Mesenchymal stem cell (in vitro differentiated cells and primary cell): Measurements from ENCODE around the gene SHH.

Source experiments
- DNase-seq: peaks from one replicate; pipeline ENCODE4 v3.0.0-alpha.2; 2013
- H2AFZ ChIP-seq: one replicate; pipeline ENCODE4 v1.6.1; 2013; ENCODE audit warnings: low read depth, mild to moderate bottlenecking, control low read depth, inconsistent platforms, low read length, moderate library complexity
- H2AK5ac ChIP-seq: 2 replicates; pipeline ENCODE4 v1.6.1; 2013; ENCODE audit warnings: low read length, moderate library complexity, mild to moderate bottlenecking, inconsistent platforms; ENCODE audit not compliant: severe bottlenecking
- H2BK120ac ChIP-seq: one replicate; pipeline ENCODE4 v1.6.1; 2013; ENCODE audit warnings: low read depth, mild to moderate bottlenecking, inconsistent platforms, low read length, moderate library complexity
- H2BK12ac ChIP-seq, 2 experiments: one replicate each; pipeline ENCODE4 v1.6.1; 2013; ENCODE audit warnings: inconsistent platforms in 2 of 2, low read length in 2 of 2, mild to moderate bottlenecking in 2 of 2, moderate library complexity in 2 of 2, control low read depth in 1 of 2
- H2BK15ac ChIP-seq: one replicate; pipeline ENCODE4 v1.6.1; 2013; ENCODE audit warnings: mild to moderate bottlenecking, low read depth, inconsistent platforms; ENCODE audit not compliant: poor library complexity, severe bottlenecking
- H2BK5ac ChIP-seq: 2 replicates; pipeline ENCODE4 v1.6.1; 2013; ENCODE audit warnings: low read depth, mild to moderate bottlenecking, low read length, control low read depth, inconsistent platforms; ENCODE audit not compliant: poor library complexity, severe bottlenecking
- H3K14ac ChIP-seq, 2 experiments: one replicate each; pipeline ENCODE4 v1.6.1; 2013; ENCODE audit warnings: inconsistent platforms in 2 of 2, low read length in 2 of 2, control low read depth in 1 of 2, mild to moderate bottlenecking in 1 of 2, moderate library complexity in 1 of 2
- H3K18ac ChIP-seq, 2 experiments: one replicate each; pipeline ENCODE4 v1.6.1; 2013; ENCODE audit warnings: inconsistent platforms in 2 of 2, low read length in 2 of 2, control low read depth in 1 of 2, low read depth in 1 of 2, mild to moderate bottlenecking in 1 of 2
- H3K23ac ChIP-seq, 2 experiments: one replicate each; pipeline ENCODE4 v1.6.1; 2013; ENCODE audit warnings: inconsistent platforms in 2 of 2, low read length in 2 of 2, mild to moderate bottlenecking in 2 of 2, moderate library complexity in 2 of 2, control low read depth in 1 of 2
- H3K27ac ChIP-seq: 2 replicates; pipeline ENCODE4 v1.5.1; 2013; ENCODE audit warnings: mild to moderate bottlenecking, moderate library complexity, low read length, control low read depth, inconsistent platforms; ENCODE audit not compliant: poor library complexity, severe bottlenecking
- H3K27me3 ChIP-seq, 2 experiments: 2 replicates each; pipeline versions ENCODE4 v1.6.1 to v1.7.0; 2013; ENCODE audit warnings: low read length in 2 of 2, mild to moderate bottlenecking in 2 of 2, moderate library complexity in 2 of 2, control low read depth in 1 of 2, inconsistent platforms in 1 of 2; ENCODE audit not compliant: control insufficient read depth in 1 of 2, insufficient read depth in 1 of 2
- H3K36me3 ChIP-seq, 2 experiments: 2 replicates each; pipeline versions ENCODE4 v1.6.1 to v1.7.0; 2013; ENCODE audit warnings: low read length in 2 of 2, control low read depth in 1 of 2, inconsistent platforms in 1 of 2, low read depth in 1 of 2, mild to moderate bottlenecking in 1 of 2; ENCODE audit not compliant: insufficient read depth in 2 of 2, control insufficient read depth in 1 of 2
- H3K4ac ChIP-seq, 2 experiments: one replicate each; pipeline ENCODE4 v1.6.1; 2013; ENCODE audit warnings: inconsistent platforms in 2 of 2, low read length in 2 of 2, mild to moderate bottlenecking in 2 of 2, moderate library complexity in 2 of 2, control low read depth in 1 of 2, low read depth in 1 of 2
- H3K4me1 ChIP-seq: 2 replicates; pipeline ENCODE4 v1.6.1; 2013; ENCODE audit warnings: low read depth, low read length, control low read depth; ENCODE audit not compliant: control insufficient read depth, insufficient read depth
- H3K4me2 ChIP-seq: 2 replicates; pipeline ENCODE4 v1.6.1; 2013; ENCODE audit warnings: low read length, mild to moderate bottlenecking, inconsistent platforms; ENCODE audit not compliant: poor library complexity, severe bottlenecking
- H3K4me3 ChIP-seq, 2 experiments: 2 replicates each; pipeline versions ENCODE4 v1.5.1 to v1.7.0; 2013; ENCODE audit warnings: low read length in 2 of 2, mild to moderate bottlenecking in 2 of 2, control low read depth in 1 of 2, low read depth in 1 of 2; ENCODE audit not compliant: insufficient read depth in 1 of 2
- H3K79me1 ChIP-seq: replicated peaks from 2 replicates; pipeline ENCODE4 v1.6.1; 2013; ENCODE audit warnings: mild to moderate bottlenecking, control low read depth, low read length, inconsistent platforms; ENCODE audit not compliant: poor library complexity, severe bottlenecking
- H3K9ac ChIP-seq: 2 replicates; pipeline ENCODE4 v1.7.0; 2013; ENCODE audit warnings: mild to moderate bottlenecking, low read length, moderate library complexity
- H3K9me3 ChIP-seq: 2 replicates; pipeline ENCODE4 v1.7.0; 2013; ENCODE audit warnings: mild to moderate bottlenecking, low read length; ENCODE audit not compliant: control insufficient read depth
- H4K8ac ChIP-seq: one replicate; pipeline ENCODE4 v1.6.1; 2013; ENCODE audit warnings: inconsistent platforms, mild to moderate bottlenecking, low read length, moderate library complexity
- H4K91ac ChIP-seq: one replicate; pipeline ENCODE4 v1.6.1; 2013; ENCODE audit warnings: mild to moderate bottlenecking, low read length, inconsistent platforms
- WGBS: methylation state at CpG from one replicate; pipeline ENCODE4 v1.1.7; 2013; ENCODE audit warnings: mixed read lengths; 5-methylcytosine and 5-hydroxymethylcytosine counted together

The SHH gene

DNA sequence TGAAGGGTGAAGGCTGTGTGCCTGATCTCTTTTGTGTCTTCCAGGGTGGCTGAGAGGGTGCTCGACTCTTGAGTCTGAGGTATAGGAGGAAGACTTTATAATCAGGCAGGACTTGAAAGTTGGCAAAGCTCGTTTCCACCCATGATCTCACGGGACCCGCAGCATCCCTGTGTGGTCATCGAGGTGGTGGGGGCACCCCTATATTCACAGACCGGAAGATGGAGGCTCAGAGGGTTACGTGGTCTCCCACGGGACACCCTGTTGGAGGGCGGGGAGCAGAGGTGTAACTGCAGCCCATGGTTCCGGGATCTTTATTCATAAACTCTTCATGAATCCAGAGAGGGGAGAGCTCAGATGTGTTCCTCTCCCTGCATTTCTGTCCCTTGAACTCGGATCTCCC, 9.6 kb upstream of the SHH start:
- no peaks in the 10 kb centered on the region for H3K9me3 ChIP-seq
- H3K27ac ChIP-seq = no peak overlapping the region
- H3K4me1 ChIP-seq = no peaks in the 10 kb centered on the region
- H3K9ac ChIP-seq = no peak overlapping the region
- H2AFZ ChIP-seq = no peak overlapping the region
- no peak overlapping the region for H3K4ac ChIP-seq
- H3K18ac ChIP-seq = no peak overlapping the region
- H3K4me2 ChIP-seq = no peak overlapping the region
- H2BK5ac ChIP-seq = no peak overlapping the region
- no peak overlapping the region for H3K4me3 ChIP-seq
- H2BK12ac ChIP-seq = no peak overlapping the region
- H3K23ac ChIP-seq = no peak overlapping the region
- no peak overlapping the region for H2BK15ac ChIP-seq
- no peak overlapping the region for H2BK120ac ChIP-seq
- no peak overlapping the region for H3K14ac ChIP-seq
- no peak for DNase-seq
- H2AK5ac ChIP-seq = no peak overlapping the region
- H4K8ac ChIP-seq = no peak overlapping the region
- H4K91ac ChIP-seq = no peak overlapping the region
- no peaks in the 10 kb centered on the region for H3K36me3 ChIP-seq
- peaks cover 12 to 25% of the 10 kb centered on the region in 2 experiments for H3K27me3 ChIP-seq
- 85% methylated on average over 11 of the region's 11 CpGs for WGBS
- no peaks in the 10 kb centered on the region for H3K79me1 ChIP-seq

GRCh38 chr7:155820788-155821187, 8.5 kb upstream of the SHH start:
- no peak overlapping the region for H3K14ac ChIP-seq
- no peaks in the 10 kb centered on the region for H3K9me3 ChIP-seq
- no peak overlapping the region for H4K8ac ChIP-seq
- H2BK120ac ChIP-seq = no peak overlapping the region
- no peak for DNase-seq
- no peak overlapping the region for H3K23ac ChIP-seq
- no peak overlapping the region for H3K18ac ChIP-seq
- H2BK12ac ChIP-seq = no peak overlapping the region
- no peaks in the 10 kb centered on the region for H3K4me1 ChIP-seq
- H3K79me1 ChIP-seq = no peaks in the 10 kb centered on the region
- no peak overlapping the region for H4K91ac ChIP-seq
- WGBS = 86% methylated on average over 13 of the region's 13 CpGs
- no peak overlapping the region for H2AK5ac ChIP-seq
- no peak overlapping the region for H3K4me3 ChIP-seq
- peaks cover 12 to 30% of the 10 kb centered on the region in 2 experiments for H3K27me3 ChIP-seq
- H2BK5ac ChIP-seq = no peak overlapping the region
- H3K27ac ChIP-seq = no peak overlapping the region
- H2BK15ac ChIP-seq = no peak overlapping the region
- H3K4ac ChIP-seq = no peak overlapping the region
- no peak overlapping the region for H2AFZ ChIP-seq
- H3K4me2 ChIP-seq = no peak overlapping the region
- H3K9ac ChIP-seq = no peak overlapping the region
- H3K36me3 ChIP-seq = no peaks in the 10 kb centered on the region

GRCh38 chr7:155820246-155820645, 8.0 kb upstream of the SHH start:
- no peak overlapping the region for H2BK15ac ChIP-seq
- H2AK5ac ChIP-seq = no peak overlapping the region
- peaks cover 12 to 31% of the 10 kb centered on the region in 2 experiments for H3K27me3 ChIP-seq
- no peaks in the 10 kb centered on the region for H3K36me3 ChIP-seq
- H4K91ac ChIP-seq = no peak overlapping the region
- no peak overlapping the region for H3K23ac ChIP-seq
- H3K4me2 ChIP-seq = no peak overlapping the region
- no peak overlapping the region for H3K14ac ChIP-seq
- no peak overlapping the region for H3K4me3 ChIP-seq
- WGBS = 82% methylated on average over 18 of the region's 18 CpGs
- peaks cover 1% of the 10 kb centered on the region for H3K4me1 ChIP-seq
- no peak overlapping the region for H2AFZ ChIP-seq
- no peak overlapping the region for H3K18ac ChIP-seq
- H3K4ac ChIP-seq = no peak overlapping the region
- DNase-seq = no peak
- no peak overlapping the region for H4K8ac ChIP-seq
- no peaks in the 10 kb centered on the region for H3K79me1 ChIP-seq
- H3K9me3 ChIP-seq = no peaks in the 10 kb centered on the region
- H3K9ac ChIP-seq = no peak overlapping the region
- H2BK5ac ChIP-seq = no peak overlapping the region
- H2BK12ac ChIP-seq = no peak overlapping the region
- H2BK120ac ChIP-seq = no peak overlapping the region
- no peak overlapping the region for H3K27ac ChIP-seq

DNA sequence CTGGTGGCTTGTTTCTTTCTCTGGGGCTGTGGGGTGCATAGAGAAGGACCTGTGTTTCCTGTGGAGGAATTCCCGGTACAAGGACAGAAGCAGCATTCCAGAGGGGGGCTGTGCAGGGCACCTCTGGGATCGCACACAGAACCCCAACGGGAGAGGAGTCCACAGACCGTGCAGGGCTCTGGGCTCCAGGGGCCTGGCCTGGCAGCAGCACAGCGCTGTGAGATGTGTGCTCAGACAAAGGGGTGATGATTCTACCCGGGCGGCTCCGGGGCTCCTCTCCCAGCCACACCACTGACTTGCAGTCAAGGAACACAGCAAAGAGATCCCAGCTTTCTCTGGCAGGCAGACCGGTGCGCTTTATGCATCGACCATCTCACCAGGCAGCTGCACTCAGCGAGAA, 6.9 kb upstream of the SHH start:
- no peak overlapping the region for H2BK12ac ChIP-seq
- H3K9ac ChIP-seq = no peak overlapping the region
- no peak overlapping the region for H3K18ac ChIP-seq
- no peak overlapping the region for H3K23ac ChIP-seq
- DNase-seq = no peak
- H2AK5ac ChIP-seq = no peak overlapping the region
- H4K8ac ChIP-seq = no peak overlapping the region
- H2BK5ac ChIP-seq = no peak overlapping the region
- WGBS = 89% methylated on average over 11 of the region's 12 CpGs
- peaks cover 20 to 33% of the 10 kb centered on the region in 2 experiments for H3K27me3 ChIP-seq
- H3K9me3 ChIP-seq = no peaks in the 10 kb centered on the region
- no peaks in the 10 kb centered on the region for H3K36me3 ChIP-seq
- no peak overlapping the region for H3K4me2 ChIP-seq
- no peaks in the 10 kb centered on the region for H3K79me1 ChIP-seq
- no peak overlapping the region for H4K91ac ChIP-seq
- H3K4ac ChIP-seq = no peak overlapping the region
- H2BK120ac ChIP-seq = no peak overlapping the region
- no peak overlapping the region for H2BK15ac ChIP-seq
- no peak overlapping the region for H3K14ac ChIP-seq
- peaks cover 9% of the 10 kb centered on the region for H3K4me1 ChIP-seq
- H2AFZ ChIP-seq = no peak overlapping the region
- H3K27ac ChIP-seq = no peak overlapping the region
- H3K4me3 ChIP-seq = no peak overlapping the region
